HG03039 (cell line): ENCODE measurements around the gene CPVL.

Experiments used
- ATAC-seq: cut with Tn5 transposase; IDR thresholded peaks from one replicate; pipeline ENCODE4 v1.9.1; 2021; ENCODE audit warnings: mild to moderate bottlenecking, moderate library complexity; ENCODE audit not compliant: unreplicated experiment

Gene CPVL

DNA sequence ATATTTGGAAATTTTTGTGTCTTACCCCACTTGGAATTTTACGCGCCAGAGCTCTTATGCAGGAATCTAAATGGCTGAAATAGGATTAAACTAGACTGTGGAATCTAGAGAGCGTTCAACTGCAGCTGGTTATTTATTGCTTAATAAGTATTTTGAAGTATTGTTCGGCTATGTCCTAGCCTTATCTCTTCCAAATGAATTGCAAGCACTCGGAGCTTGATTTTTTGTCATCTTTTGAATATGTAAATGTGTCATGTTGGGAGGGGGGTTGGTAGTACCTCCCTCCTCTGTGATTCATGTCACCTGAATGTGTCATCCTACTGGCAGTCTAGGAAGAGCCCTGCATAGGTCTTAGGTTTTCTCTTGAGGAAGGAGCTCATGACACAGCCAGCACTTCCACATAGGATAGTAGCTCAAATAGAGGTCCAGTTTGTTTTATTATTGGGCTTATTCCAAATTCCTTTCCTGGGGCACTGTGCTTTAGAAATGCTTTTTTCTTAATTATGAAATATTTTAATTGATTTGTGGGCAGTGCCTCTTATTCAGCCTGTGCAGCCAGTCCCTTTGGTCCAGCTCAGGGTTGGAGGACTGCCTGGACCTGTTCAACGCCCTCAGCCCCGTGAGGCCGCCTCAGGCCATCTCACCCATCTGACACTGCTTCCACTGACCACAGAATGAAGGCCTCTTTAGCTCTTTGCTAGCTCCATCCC, 165.7 kb downstream of the CPVL start:
- no peak for ATAC-seq

DNA sequence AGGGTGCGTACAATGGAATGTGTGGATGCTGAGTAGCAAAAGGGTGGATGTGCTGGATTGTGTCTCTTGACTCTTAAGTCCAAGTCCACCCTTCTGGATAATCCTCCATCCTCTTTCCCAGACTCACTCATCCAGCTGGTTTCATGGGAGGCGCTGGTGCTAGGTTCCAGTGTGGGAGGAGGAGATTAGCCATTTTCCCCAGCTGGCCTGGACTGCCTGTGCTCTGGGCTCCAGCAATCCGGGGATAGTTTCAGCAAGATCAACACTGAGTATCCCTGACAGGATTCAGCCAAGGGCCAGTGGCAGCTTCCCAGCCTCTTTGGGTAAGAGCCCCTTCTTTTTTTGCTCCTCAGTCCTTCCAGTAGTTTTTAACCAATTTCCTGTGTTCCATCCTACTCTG, 166.6 kb downstream of the CPVL start:
- ATAC-seq, result no peak

DNA sequence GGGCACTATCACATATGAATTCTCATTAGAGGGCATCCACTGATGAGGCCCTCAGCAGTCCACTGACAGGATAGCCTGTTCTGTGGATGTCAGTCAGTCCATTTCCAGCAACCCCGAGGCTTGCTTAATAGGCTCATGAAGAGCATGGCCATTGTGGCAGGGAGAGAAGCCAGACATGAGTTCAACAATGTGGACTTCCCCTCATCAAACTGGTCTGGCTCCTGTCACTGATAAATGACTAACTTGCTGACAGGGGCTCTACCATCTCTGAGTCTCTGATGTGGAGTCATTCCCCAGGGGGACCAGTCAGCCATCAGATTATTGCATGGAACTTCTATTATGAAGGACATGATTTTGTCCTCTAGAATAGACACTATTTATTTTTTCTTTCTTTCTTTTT, 168.5 kb downstream of the CPVL start:
- no peak for ATAC-seq

DNA sequence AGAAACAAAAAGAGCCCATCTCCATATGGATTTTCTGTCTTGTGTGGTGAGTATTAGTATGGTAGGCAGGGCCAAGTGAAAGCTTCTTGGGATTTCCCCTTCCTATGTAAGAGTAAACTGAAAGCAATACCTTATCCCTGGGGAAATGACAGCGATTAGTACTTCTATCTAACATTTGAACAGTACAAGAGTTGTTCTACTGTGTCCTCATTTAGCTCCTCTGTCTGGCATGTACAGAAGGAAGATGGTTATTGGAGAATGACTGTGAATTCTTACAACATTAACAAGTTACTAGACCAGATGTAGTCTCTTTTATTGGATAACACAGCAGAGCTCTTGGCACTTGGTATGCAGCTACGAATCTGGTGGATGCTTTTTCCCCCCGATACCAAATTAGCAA, 170.3 kb downstream of the CPVL start:
- no peak for ATAC-seq

DNA sequence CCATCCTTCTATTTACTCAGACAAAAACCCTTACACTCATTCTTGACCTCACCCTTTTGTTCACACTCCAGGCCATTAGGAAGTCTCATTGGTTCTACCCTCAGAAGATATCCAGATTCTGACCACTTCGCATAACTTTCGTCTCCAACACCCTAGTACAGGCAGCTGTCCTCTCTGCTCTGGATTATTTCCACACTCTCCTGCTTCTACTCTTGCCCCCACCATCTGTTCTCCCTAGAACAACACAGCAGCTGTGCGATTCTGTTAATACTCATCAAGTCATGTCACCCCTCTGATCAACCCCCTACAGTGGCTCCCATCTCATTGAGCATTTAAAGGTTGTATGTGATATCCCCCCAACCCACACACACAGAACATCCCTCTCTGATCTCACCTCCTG, 172.7 kb downstream of the CPVL start:
- no peak for ATAC-seq

DNA sequence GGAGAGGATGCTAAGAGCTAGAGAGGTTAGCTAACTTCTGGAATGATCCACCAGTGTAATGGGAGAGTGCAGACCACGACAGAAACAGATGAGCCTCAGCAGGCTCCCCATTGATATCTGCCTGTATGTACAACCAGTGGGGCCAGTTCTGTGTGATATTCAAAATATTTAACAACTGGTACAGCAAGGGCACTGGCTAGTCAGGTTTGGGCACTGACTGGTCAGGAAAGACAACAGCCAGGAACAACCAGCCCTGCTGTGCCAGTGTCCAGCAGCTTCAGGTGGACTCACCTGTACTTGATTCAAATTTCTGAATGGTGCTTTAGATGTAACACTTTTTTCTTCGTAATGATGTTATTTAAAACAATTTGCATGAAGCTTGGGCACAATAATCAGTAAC, 182.3 kb downstream of the CPVL start:
- ATAC-seq, result no peak

DNA sequence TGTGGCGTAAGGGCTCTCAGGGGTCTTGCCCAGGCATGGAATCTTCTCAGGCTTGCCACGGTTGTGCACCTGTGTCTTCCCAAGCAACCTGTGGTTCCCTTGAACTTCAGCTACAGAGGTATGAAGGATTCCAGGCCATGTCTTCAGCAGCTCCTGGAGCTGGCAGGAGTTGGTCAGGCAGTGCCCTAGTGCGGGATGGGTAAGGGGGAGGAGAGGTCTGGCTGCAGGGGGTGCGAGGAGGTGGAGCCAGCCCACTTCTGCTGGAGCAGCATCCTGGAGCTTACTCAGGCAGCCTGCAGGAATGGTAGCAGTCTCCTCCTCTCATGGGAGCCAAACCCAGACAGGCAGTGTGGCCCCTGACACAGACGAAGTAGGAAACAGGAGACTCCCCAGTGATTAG, 184.4 kb downstream of the CPVL start:
- ATAC-seq, result no peak

DNA sequence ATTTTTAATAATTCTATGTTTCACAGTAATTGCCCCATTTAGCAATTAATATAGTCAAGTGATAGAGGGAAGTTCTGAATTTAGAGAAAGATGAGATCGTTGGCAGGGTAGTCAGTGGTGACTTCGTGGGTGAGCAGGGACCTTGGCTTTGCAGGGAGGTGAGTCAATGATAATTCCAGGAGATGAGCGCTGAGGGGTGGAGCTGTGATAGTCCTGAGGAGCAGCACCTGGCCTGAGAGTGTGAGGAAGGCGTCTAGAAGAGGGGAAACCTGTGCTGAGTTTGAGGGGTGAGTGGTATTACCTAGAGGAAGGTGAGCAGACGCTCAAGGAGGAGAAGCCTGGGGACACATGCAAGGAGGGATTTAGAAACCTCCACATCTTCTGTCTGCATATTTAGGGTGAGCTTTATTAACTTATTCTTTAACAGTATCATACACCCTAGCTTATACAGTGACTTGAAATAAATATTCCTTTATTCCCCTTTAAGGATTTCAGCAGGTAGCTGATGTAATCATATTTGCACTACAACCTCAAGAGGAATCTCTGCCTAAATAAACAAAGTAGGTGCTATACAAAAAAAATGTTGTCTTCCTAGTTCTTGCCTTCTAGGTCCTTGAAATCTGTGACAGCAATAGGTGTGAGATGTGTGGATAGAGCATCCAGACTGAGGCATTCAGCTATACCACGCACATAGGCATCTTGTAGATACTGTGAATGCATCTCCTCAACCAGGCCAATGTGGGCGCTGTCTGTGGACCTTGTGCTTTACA, 186.1 kb downstream of the CPVL start:
- no peak for ATAC-seq

DNA sequence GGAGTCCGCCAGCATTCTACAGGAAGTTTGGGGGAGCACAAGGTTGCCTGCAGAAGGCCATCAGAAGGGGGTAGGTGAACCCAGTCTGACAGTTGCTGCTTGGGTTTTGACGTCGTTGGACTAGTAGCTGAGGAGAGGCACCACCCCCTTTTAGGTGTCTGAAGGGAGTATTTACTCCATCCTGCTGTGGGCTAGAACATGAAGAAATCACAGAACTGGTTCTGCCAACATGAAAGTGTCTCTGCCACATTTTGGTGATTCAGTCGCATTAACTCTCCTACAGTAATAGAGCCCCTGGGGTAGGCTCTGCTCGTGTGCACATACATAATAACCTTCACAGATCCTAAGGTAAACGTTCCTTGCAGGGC, 187.4 kb downstream of the CPVL start:
- no peak for ATAC-seq

DNA sequence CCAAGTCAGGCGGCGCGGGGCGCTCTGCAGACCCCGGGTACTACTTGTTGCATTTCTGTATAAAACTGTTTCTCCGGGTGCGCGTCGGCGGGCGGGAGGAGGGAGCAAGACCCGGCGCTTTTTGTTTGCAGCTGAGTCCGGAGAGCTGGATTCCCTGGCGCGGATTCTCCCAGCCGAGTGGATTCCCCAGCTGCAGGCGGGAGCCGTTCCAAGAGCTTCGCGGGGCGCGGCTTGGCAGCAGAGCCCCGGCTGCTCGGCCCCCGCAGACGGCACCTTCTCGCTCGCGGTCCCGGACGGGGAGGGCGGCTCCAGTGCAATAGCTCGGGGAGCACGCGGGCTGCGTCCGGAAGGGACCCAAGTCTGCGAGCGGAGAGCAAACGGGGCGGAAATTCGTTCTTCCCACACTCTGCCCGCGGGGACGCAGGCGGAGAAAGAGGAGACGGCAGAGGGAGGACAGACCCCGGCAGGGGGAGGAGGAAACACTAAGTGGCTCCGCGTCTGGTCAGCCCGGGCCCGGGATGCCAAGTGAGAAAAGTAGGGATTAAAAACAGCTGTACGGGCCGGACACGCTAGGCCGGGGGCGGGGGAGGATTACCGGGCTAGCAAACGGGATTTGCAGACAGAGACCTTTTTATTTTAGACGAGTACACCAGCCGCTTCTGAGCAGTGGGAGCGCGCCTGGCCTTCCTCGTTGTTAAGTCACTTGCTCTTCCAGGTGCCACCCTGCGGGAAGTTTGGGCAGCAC, 187.9 kb downstream of the CPVL start, which contains the start of gene TRIL:
TRIL (minus strand) TSS at position 96 of the 745 bp plus-strand sequence. CDS start 284 bp downstream, outside the sequence.
- ATAC-seq, result no peak

DNA sequence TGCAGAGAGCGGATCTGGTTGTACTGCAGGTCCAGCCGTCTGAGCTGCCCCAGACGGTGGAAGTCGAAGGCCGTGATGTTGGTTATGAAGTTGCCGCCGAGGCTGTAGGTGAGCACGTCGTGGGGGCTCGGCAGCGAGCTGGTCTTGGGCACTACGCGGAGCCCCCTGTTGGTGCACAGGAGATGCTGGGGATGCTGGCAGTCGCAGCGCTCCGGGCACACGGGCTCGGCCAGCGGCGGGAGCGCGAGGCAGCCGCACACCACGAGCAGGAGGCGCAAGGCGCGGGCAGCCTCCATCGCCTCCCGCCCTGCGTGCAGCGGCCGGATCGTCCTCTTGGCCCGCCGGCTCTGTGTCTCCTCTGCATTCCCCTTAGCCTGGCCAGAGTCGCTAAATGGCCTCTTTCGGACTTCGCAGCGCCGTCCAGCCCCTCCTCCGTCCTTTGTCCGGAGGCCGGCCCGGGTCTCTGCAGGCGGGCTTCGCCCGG, 188.5 kb downstream of the CPVL start:
- no peak for ATAC-seq

- no peak for ATAC-seq
Observed at GRCh38 chr7:28957064-28957750, 189.1 kb downstream of the CPVL start.

DNA sequence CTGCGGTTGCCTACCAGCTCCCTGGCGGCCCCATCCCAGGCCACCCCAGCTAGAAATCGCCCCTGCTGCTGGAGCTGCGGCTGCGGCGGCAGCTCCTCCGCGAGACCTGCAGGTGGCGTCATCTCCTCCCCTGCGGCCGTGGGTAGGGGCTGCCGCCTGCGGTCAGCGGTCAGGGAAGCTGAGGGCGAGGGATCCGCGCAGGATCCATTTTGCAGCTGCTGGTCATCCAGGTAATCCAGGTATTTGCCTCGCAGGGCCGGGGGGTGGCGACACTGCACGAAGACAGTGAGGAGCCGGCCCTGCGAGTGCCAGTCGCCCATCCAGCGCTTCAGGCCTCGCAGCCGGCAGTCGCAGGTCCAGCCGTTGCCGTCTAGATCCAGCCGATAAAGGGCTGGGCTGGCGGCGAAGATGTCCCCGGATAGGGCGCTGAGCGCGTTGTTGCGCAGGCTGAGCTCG, 189.7 kb downstream of the CPVL start:
- ATAC-seq, result no peak

- no peak for ATAC-seq
Observed at GRCh38 chr7:28955718-28956607, 190.4 kb downstream of the CPVL start.

- no peak for ATAC-seq
Observed at GRCh38 chr7:28955356-28955717, 191.0 kb downstream of the CPVL start.

DNA sequence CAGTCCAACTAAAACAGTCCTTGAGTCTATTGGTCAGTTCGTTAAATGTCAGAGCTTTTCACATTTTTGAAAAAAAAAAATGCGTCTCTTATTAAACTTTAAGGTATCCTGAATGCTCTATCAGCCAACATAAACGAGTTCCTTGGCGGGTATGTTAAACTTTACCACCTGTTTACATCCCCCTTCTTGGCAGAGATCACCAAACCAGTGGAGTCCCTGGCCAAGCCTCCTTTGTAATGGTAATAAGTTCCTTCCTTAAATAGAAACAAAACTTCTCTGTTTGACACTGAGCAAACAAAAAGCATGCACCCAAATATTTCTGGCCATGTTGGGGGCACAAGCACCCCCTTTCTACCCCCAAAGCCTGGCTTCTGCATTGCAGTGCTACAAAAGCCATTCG, 191.4 kb downstream of the CPVL start:
- no peak for ATAC-seq

DNA sequence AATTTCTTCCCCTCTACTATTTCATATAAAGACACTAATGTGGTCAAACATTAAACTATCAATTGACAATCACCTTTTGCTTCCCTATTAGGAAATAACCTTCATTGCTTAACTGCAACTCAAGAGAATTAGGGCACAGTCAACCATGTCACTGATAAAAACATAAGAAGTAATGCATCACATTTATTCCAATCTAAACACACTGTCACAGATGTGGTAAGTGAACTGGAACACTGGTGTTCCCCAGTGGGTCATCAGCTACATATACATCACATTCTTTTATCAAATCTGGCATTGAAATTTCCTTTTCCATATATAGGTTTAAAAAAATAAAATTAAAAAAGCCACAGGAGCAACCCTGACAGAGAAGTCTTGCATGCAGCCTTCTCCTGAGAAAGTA, 191.9 kb downstream of the CPVL start:
- no peak for ATAC-seq

- no peak for ATAC-seq
Observed at GRCh38 chr7:28953633-28954032, 192.7 kb downstream of the CPVL start.
